Measurements from ENCODE around the gene WWC1. TPM values are rescaled to one million over a fixed set of nuclear protein-coding genes. Genes with fewer than 3 reads are reported as not detected.

Gene WWC1
- total RNA-seq, 3 donors from 2014 or later = 14.7 to 37.0 (median 17.2) TPM

GRCh38 chr5:168486136-168486879 is 194.9 kb downstream of the WWC1 start, which contains the start of gene RARS1:
Gene RARS1, plus strand, starts transcription at chr5:168486471. Its CDS starts 28 bp downstream, at chr5:168486499.
- DNase-seq = peak; percentile 95
- intact Hi-C loops (cut with DNase I, micrococcal nuclease) = no loop called here

GRCh38 chr5:168489059-168489458 is 197.6 kb downstream of the WWC1 start:
- no peaks in the 10 kb centered on the region for H3K9me3 ChIP-seq
- no peak for ATAC-seq
- intact Hi-C loops (cut with DNase I, micrococcal nuclease) = no loop called here

More at GRCh38 chr5:168486136-168486879, 194.9 kb downstream of the WWC1 start, which contains the start of gene RARS1:
- Histone ChIP-seq H3K36me3 (ENCODE audit: low read depth) (no peaks in the 10 kb centered on the region), H3K9me3 (no peaks in the 10 kb centered on the region), H3K4me3 (peak within 1 kb of the TSS; percentile 71), H3K4me1 (ENCODE audit: low read depth) (peaks cover 3% of the 10 kb centered on the region)
- TF ChIP-seq CTCF (IDR thresholded peaks at IDR 0.05) = peak; percentile 97
- peak; percentile 100 for ATAC-seq

GRCh38 chr5:168494057-168494555 is 202.7 kb downstream of the WWC1 start:
- Histone ChIP-seq H3K4me1 (ENCODE audit: low read depth) (no peaks in the 10 kb centered on the region), H3K9me3 (no peaks in the 10 kb centered on the region), H3K36me3 (ENCODE audit: low read depth) (peaks cover 14% of the 10 kb centered on the region), H3K4me3 (no peak overlapping the region)
- no peak for DNase-seq
- no peak for TF ChIP-seq CTCF (IDR thresholded peaks at IDR 0.05)
- no peak for ATAC-seq
- intact Hi-C loops (cut with DNase I, micrococcal nuclease) = no loop called here

More at GRCh38 chr5:168489059-168489458, 197.6 kb downstream of the WWC1 start:
- no peak for TF ChIP-seq CTCF (IDR thresholded peaks at IDR 0.05)
- H3K4me3 ChIP-seq = no peak overlapping the region
- no peaks in the 10 kb centered on the region for H3K36me3 ChIP-seq (ENCODE audit: low read depth)
- DNase-seq = no peak
- peaks cover 3% of the 10 kb centered on the region for H3K4me1 ChIP-seq (ENCODE audit: low read depth)

- peaks cover 4% of the 10 kb centered on the region for H3K36me3 ChIP-seq (ENCODE audit: low read depth)
- H3K9me3 ChIP-seq = no peaks in the 10 kb centered on the region
- TF ChIP-seq CTCF (IDR thresholded peaks at IDR 0.05) = no peak
- no peaks in the 10 kb centered on the region for H3K4me1 ChIP-seq (ENCODE audit: low read depth)
- intact Hi-C loops (cut with DNase I, micrococcal nuclease) = no loop called here
- ATAC-seq = no peak
- no peak for DNase-seq
- H3K4me3 ChIP-seq = no peak overlapping the region
Measured at GRCh38 chr5:168502563-168503237, 211.3 kb downstream of the WWC1 start.

- no peaks in the 10 kb centered on the region for H3K4me1 ChIP-seq (ENCODE audit: low read depth)
- DNase-seq (no peak), ATAC-seq (no peak)
- H3K9me3 ChIP-seq = peaks cover 6% of the 10 kb centered on the region
- H3K4me3 ChIP-seq = no peak overlapping the region
- intact Hi-C loops (cut with DNase I, micrococcal nuclease) = no loop called here
- no peak for TF ChIP-seq CTCF (IDR thresholded peaks at IDR 0.05)
- H3K36me3 ChIP-seq (ENCODE audit: low read depth) = peaks cover 22% of the 10 kb centered on the region
Measured at GRCh38 chr5:168513861-168514428, 222.5 kb downstream of the WWC1 start.

Other genes starting within 250 kb of the WWC1 start
- 10 to 100 TPM; 56.8 to 71.9 (median 63.7) TPM for gene RARS1, start 194.8 kb downstream of the WWC1 start, total RNA-seq
- under 1 TPM; 0.26 to 0.76 (median 0.51) TPM for gene FBLL1, start 237.7 kb downstream of the WWC1 start, total RNA-seq